Spinal cord (tissue), 10 donors: ENCODE data around the gene RGS12. TPM values are rescaled to one million over a fixed set of nuclear protein-coding genes. Genes with fewer than 3 reads are reported as not detected.

ENCODE experiments used
- DNase-seq, 6 donors: peaks; one replicate each; pipeline versions ENCODE4 v3.0.0 to v3.0.0-alpha.2; 2013 to 2015; ENCODE audit warnings: low spot score in 6 of 6, low read depth in 4 of 6
- H3K27ac ChIP-seq: one replicate; pipeline ENCODE4 v1.5.1; 2013; ENCODE audit warnings: low read depth, low read length, control low read depth
- H3K27me3 ChIP-seq: one replicate; pipeline ENCODE4 v1.6.1; 2013; ENCODE audit warnings: low read length; ENCODE audit not compliant: control insufficient read depth, insufficient read depth
- H3K36me3 ChIP-seq: one replicate; pipeline ENCODE4 v1.6.1; 2013; ENCODE audit warnings: low read length; ENCODE audit not compliant: control insufficient read depth, insufficient read depth
- H3K4me1 ChIP-seq: one replicate; pipeline ENCODE4 v1.6.1; 2013; ENCODE audit warnings: low read length; ENCODE audit not compliant: control insufficient read depth, insufficient read depth
- H3K4me3 ChIP-seq: one replicate; pipeline ENCODE4 v1.5.1; 2013; ENCODE audit warnings: low read depth, low read length, control low read depth
- H3K9me3 ChIP-seq: one replicate; pipeline ENCODE4 v1.6.1; 2013; ENCODE audit warnings: low read length; ENCODE audit not compliant: control insufficient read depth, insufficient read depth
- WGBS: methylation state at CpG from one replicate; pipeline ENCODE4 v1.1.5; 2013; ENCODE audit warnings: missing lambda C conversion rate; ENCODE audit not compliant: insufficient coverage; 5-methylcytosine and 5-hydroxymethylcytosine counted together
- polyA plus RNA-seq, 2 donors: library from polyadenylated mRNA; unstranded; fragments of 120-200 nt; gene quantifications; one replicate each; pipeline ENCODE4 v1.2.1, GENCODE V29; 2013; ENCODE audit not compliant: insufficient read length in 2 of 2
- total RNA-seq, 2 donors: library from RNA; depleted of rRNA in 1 of 2; stranded (reverse); fragments of 120-200 nt in 1 of 2; fragments of >200 nt in 1 of 2; gene quantifications; one replicate each; pipeline versions ENCODE4 v1.2.3 to v1.2.4, GENCODE V29; 2013 to 2014
- donor health status: healthy.

Gene RGS12
- total and polyA plus RNA-seq, 4 donors, result 30.8 to 96.3 (median 60.9) TPM

DNA sequence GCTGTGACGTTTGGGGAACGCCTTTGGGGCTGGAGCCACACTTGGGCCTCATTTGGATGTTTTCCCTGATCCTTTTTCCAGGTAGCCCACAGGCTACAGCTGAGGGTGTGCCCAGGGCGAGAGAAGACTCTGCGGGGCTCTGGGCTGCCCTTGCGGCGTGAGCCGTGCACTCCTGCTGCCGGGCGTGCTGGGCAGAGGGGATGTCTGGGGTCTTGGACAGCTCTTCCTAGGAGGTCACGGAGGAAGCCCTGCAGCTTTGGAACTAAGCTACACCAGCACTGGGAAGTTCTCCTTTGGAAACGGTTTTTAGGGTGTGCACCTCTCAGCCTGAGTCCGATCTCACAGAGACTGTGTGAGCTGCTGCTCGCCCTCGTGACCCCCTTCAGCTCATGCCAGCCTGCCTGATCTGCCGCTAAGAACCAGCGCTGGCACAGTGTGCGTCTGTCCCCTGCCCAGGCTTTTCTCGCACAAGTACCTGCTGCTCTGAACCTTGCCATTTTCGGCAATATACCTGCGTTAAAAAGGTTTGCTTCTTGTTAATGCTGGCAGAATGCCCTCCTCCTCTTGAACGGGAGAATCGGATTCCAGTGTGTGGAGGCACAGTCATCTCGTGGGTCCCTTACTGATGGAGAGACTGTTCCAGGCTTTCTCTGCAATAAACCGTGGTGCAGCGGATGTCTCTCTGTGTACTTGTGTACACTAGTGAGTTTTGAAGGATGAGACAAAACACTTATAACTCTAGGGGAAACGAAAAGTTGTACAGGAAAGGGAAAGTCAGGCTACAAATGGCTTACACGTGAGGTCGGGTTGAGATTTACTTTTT lies 29.6 kb upstream of the RGS12 start:
- no peaks in the 10 kb centered on the region for H3K27me3 ChIP-seq
- no peak for DNase-seq
- H3K36me3 ChIP-seq, result peaks cover 33% of the 10 kb centered on the region
- H3K27ac ChIP-seq, result no peak overlapping the region
- H3K4me1 ChIP-seq, result no peaks in the 10 kb centered on the region
- no peaks in the 10 kb centered on the region for H3K9me3 ChIP-seq
- no peak overlapping the region for H3K4me3 ChIP-seq
- 87% methylated on average over 23 of the region's 28 CpGs for WGBS

DNA sequence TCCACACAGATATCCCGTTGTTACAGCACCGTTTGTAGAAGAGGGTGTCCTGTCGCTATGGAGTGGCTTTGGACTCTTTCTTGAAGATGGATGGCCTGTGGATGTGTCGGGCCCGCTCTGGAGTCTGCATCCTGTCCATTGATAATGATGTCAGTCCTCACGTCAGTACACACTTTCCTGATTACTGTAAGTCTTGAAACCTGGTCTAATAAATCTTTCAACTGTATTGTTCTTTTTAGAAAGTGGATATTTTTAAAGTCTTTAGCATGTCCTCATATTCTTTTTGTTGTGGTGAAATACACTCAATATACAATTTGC lies 29.0 kb upstream of the RGS12 start:
- H3K4me3 ChIP-seq, result no peak overlapping the region
- no peak for DNase-seq
- H3K4me1 ChIP-seq, result peaks cover 4% of the 10 kb centered on the region
- peaks cover 39% of the 10 kb centered on the region for H3K36me3 ChIP-seq
- no CpG with 5 or more reads among the region's 6 CpGs for WGBS
- no peaks in the 10 kb centered on the region for H3K9me3 ChIP-seq
- no peak overlapping the region for H3K27ac ChIP-seq
- no peaks in the 10 kb centered on the region for H3K27me3 ChIP-seq

DNA sequence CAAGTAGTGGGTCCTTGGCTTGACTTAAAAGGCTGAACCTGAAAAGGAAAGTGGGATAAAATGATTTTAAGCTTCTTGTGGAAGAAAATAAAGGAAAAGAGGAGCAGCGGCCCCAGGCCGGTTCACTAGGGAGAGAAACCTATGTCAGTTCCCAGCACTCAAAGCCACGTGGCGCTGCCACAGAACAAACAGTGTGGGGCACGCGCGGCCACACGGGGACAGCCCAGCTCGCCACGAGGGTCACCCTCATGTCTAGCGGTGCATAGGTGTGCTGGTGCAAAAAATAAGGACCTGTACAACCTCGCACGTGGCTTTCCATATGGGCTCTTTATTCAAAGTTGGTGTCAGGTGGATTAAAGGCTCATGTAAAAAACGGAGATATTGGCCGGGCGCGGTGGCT lies 26.7 kb upstream of the RGS12 start:
- no peaks in the 10 kb centered on the region for H3K27me3 ChIP-seq
- H3K4me3 ChIP-seq, result no peak overlapping the region
- H3K27ac ChIP-seq, result no peak overlapping the region
- H3K9me3 ChIP-seq, result no peaks in the 10 kb centered on the region
- no peak for DNase-seq
- peaks cover 21% of the 10 kb centered on the region for H3K4me1 ChIP-seq
- peaks cover 41% of the 10 kb centered on the region for H3K36me3 ChIP-seq
- WGBS, result 97% methylated on average over 14 of the region's 17 CpGs

DNA sequence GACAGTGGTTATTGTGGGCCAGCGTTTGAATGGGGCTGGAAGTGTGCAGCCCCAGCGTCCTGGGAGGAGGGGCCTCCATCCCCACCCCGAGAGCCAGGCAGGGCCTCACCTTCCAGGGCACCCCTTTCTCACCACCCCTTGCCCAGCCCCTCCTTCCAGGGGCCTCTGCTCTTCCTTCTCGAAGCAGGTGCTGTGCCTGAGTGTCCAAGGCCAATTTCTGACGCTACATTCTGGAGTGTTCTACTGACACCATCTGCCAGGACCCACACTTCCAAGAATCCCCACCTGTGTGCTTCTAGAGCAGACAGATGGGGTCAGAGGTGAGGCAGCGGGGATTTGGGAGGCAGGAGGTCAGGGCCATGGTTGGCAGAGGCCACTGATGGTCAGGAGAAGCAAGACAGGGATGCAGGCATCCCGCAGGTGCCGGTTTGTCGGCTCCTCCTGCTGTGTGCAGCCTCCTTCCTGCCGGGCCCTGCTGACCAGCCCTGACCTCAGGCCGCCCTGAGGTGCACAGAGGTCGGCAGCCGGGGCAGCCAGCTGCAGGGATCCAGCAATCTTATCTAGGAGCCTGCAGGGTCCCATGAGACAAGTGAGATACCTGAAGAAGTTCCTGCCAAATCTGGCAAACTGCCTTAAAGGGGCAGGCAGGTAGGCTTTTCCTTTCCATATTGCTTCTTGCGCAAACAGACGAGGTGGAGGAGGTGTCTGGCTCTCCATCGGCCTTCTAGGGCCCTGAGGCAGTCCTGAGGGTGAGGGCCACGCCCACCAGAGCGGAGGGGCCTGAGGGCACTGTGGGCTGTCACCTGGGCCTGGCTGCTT lies 25.0 kb upstream of the RGS12 start:
- no peak overlapping the region for H3K27ac ChIP-seq
- no peak for DNase-seq
- 75% methylated on average over 15 of the region's 18 CpGs for WGBS

DNA sequence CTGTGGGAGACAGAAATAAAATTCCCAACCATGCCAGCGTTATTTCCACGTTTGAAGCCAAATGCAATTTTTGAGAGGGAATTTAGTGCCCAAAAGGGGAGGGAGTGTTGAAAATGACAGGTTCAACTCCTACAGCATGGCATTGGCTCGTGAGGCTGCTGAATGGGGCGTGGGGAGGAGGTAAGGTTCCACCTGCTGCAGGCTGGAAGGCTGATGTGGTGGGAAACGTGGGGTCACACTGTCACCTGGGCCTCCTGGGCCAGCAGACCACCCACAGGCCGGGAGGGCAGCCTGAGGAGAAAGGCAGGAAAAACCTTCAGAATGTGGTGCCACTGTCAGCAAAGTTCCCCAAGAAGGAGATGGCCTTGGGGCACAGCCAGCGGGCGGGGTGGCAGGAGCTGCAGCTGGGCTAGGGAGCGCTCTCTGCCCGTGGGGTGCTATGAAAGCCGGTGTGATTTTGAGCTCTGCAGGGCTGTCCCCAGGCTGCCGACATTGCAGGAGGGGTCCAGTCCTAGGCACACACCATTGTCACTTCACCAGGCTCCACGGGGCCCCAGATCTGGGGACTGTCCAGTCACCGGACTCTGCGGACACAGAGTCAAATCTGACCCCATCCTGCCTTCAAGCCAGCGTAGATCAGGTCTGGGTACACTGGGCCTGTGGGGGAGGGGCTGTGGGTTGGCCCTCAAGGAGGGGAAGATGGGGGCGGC lies 24.3 kb upstream of the RGS12 start:
- WGBS, result 83% methylated on average over 15 of the region's 17 CpGs
- peaks cover 21% of the 10 kb centered on the region for H3K4me1 ChIP-seq
- no peak overlapping the region for H3K27ac ChIP-seq
- H3K36me3 ChIP-seq, result peaks cover 18% of the 10 kb centered on the region
- H3K27me3 ChIP-seq, result no peaks in the 10 kb centered on the region
- no peak overlapping the region for H3K4me3 ChIP-seq
- H3K9me3 ChIP-seq, result no peaks in the 10 kb centered on the region
- no peak for DNase-seq

More for the DNA sequence above, 25.0 kb upstream of the RGS12 start:
- Histone ChIP-seq H3K4me3 (no peak overlapping the region), H3K36me3 (peaks cover 25% of the 10 kb centered on the region), H3K27me3 (no peaks in the 10 kb centered on the region), H3K4me1 (peaks cover 21% of the 10 kb centered on the region), H3K9me3 (no peaks in the 10 kb centered on the region)

DNA sequence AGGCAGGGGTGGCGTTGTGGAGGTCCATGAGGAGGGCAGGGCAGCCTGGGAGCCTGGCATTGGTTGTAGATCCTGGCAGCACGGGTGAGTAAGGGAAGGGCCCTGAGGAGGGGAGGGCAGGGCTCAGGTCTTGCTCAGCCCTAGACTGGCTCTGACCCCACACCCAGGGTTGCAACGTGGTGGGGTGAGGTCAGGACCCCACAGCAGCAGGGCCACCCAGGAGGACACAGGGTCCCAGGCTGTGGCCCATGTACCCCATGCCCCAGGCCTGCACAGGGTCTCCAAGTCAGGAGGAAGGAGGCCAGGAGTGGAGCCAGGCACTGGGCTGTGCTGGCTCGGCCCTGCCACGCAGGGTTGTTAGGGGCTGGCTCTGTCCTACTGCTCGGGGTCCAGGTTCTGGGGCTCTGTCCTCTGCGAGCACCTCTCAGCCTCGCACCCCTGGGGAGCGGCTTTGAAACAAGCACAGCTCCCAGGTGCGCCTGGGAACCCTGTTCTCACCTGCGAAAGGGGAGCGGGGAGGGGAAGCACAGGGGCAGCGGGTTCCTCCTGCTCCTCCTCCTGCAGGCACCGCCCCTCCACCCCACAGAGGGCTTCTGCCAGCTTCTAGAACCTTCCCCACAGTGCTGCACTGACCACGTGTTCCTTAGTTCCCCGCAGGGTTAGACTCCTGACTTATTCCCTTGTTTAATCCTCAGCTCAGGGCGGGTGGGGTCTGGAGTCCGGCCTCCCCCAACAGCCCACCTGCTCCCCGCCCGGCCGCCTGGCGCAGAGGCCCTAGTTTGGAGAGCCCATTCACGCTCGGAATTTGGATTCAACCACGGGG lies 23.5 kb upstream of the RGS12 start:
- Histone ChIP-seq H3K9me3 (no peaks in the 10 kb centered on the region), H3K27ac (no peak overlapping the region), H3K4me3 (no peak overlapping the region), H3K27me3 (no peaks in the 10 kb centered on the region), H3K36me3 (peaks cover 18% of the 10 kb centered on the region), H3K4me1 (peaks cover 21% of the 10 kb centered on the region)
- DNase-seq, result no peak
- 61% methylated on average over 25 of the region's 25 CpGs for WGBS

DNA sequence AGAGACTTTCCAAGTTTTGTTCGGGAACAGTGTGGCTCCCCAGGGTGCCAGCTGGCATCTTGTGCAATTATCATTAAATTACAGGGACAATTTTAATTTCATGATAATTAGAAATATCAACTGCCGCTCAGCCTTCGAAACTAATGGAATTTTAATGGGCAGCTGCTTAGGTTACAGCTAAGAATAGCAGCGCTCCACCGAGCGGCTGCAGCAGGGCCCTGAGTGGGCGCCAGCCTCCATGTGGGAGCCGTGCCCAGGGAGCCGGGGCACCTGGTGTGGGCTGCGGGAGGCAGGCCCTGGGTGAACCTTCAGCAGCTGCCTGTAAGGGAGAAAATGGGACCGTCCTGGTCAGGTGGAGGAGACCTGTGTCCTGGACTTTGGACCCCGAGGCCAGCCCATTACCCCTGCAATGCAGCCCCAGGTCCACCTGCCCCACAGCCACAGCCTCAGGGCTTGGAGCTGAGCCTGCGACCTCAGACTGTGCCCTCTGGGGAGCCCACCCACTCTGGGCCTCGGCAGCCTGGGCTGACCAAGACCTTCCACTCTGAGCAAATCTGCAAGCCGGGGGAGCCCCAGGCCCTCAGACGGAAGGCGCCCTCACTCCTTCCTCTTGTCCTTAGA lies 22.7 kb upstream of the RGS12 start:
- H3K4me1 ChIP-seq, result peaks cover 21% of the 10 kb centered on the region
- H3K4me3 ChIP-seq, result no peak overlapping the region
- no peaks in the 10 kb centered on the region for H3K27me3 ChIP-seq
- H3K9me3 ChIP-seq, result no peaks in the 10 kb centered on the region
- no peak overlapping the region for H3K27ac ChIP-seq
- H3K36me3 ChIP-seq, result peaks cover 18% of the 10 kb centered on the region
- WGBS, result 42% methylated on average over 17 of the region's 17 CpGs
- DNase-seq, result peak in 2 of 6 donors; percentile 79 to 81

DNA sequence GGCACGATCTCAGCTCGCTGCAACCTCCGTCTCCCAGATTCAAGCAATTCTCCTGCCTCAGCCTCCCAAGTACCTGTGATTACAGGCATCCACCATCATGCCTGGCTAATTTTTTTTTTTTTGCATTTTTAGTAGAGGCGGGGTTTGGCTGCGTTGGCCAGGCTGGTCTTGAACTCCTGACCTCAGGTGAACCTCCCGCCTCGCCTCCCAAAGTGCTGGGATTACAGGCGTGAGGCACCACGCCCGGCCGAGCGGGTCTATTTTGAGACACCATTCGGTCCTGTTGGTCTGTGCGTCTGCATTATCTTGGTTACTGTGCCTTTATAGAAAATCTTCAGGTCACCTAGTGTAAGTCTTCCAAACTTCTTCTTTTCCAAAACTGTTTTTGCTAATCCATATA lies 21.7 kb upstream of the RGS12 start:
- WGBS, result 87% methylated on average over 14 of the region's 14 CpGs
- Histone ChIP-seq H3K4me1 (peaks cover 21% of the 10 kb centered on the region), H3K36me3 (peaks cover 18% of the 10 kb centered on the region), H3K4me3 (no peak overlapping the region), H3K27me3 (no peaks in the 10 kb centered on the region), H3K27ac (no peak overlapping the region), H3K9me3 (no peaks in the 10 kb centered on the region)
- no peak for DNase-seq

DNA sequence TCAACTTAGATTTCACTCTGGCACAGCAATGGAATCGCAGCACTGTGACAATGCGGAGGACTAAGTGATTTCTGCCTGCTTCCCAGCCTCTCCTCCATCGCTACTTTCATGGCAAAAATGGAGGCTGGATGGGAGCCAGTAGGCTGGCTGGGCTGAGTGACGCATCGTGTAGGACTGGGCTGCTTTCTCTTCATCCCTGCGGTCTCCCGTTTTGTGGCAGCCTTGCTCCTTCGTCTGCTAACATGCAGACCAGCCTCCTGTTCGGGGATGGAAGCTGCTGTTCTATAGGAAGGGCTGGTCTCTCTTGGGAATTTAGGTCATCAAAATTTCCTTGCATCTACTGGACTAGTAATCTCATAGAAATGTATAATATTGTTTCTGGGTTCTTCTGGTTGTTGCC lies 15.8 kb upstream of the RGS12 start:
- Histone ChIP-seq H3K27me3 (no peaks in the 10 kb centered on the region), H3K4me1 (no peaks in the 10 kb centered on the region), H3K9me3 (no peaks in the 10 kb centered on the region), H3K36me3 (no peaks in the 10 kb centered on the region), H3K4me3 (no peak overlapping the region), H3K27ac (no peak overlapping the region)
- 43% methylated on average over 3 of the region's 9 CpGs for WGBS
- peak in 2 of 6 donors; percentile 68 to 85 for DNase-seq
